GM20431 (cell line): ENCODE data around the gene NBDY.

ENCODE experiments used
- in situ Hi-C: fragments of 300-500 bp; cut with MseI, MboI; formaldehyde crosslinking; loops from one replicate; pipeline ENCODE4 v1.15.0; 2020; ENCODE audit warnings: low sequenced_read_pairs; ENCODE audit not compliant: unreplicated experiment

Gene NBDY

DNA sequence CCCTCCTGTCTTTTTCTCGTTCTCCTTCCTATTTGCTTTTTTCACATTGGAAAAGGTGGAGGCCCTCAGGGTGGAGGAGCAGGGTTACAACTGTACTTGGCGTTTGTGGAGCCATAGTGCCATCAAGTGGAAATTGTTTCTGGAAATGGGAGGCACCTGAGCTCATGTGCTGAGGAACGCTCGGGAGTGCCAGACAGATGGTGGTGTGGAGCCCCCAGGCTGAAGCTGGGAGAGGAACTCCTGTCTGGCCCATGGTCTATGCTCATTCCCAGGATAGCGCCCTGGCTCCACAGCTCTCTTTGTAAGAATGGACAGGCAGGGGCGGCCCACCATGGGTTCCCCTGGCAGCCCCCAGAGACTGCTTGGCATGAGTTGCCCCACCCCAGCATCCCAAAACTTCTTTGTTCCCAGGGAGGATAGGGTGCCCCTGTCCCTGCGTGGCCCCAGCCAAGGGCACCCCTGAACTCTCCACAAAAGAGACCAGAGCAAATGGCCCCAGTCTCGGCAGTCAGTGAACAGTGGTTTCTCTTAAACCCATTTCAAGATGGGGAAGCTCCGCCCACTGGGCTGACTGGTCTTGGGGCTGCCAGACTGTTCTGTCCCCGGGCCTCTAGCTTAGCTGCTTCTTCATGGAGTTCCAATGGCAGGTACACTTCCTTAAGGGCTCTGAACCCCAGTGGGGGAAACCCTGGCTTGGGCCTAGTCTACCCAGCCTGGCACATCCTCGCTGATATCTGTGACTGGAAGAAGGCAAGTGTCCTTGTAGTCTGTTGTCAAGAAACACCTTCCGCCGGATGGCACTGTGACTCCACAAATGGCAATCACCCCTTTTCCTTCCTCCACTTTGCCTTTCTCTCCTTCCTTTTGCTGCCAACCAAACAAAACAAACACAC is 70.1 kb downstream of the NBDY start:
- in situ Hi-C loops = no loop called here

GRCh38 chrX:56800307-56800706 is 71.3 kb downstream of the NBDY start:
- in situ Hi-C loops = loop anchor here (25.0 kb wide), 1 partner anchor 187 kb away; the partner anchor contains the start of gene SPIN3

DNA sequence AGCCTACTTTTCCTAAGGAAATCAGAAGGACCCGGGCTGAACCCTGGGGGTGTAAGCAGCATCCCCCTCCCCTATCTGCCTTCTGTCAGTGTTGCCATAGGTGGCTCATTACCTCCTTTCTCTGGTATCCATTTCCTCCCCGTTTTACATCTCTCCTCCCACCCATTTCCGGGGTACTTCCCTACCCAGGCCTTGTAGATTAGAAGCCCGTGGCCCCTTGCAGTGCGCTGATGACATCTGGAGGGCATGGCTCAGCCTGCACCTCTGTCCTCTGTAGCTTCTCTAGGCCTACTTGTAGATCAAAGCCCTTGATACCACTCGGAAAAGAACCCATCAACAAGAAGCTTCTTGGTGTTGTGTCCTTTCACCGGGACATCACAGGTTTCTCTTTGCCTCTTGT is 71.8 kb downstream of the NBDY start:
- in situ Hi-C loops = loop anchor here (25.0 kb wide), 1 partner anchor 186 kb away; the partner anchor contains the start of gene SPIN3

- in situ Hi-C loops = loop anchor here (25.0 kb wide), 1 partner anchor 185 kb away; the partner anchor contains the start of gene SPIN3
Measured at GRCh38 chrX:56802428-56802827, 73.4 kb downstream of the NBDY start.

GRCh38 chrX:56802921-56803849 is 74.1 kb downstream of the NBDY start:
- in situ Hi-C loops = loop anchor here (25.0 kb wide), 1 partner anchor 184 kb away; the partner anchor contains the start of gene SPIN3

- in situ Hi-C loops = loop anchor here (25.0 kb wide), 1 partner anchor 183 kb away; the partner anchor contains the start of gene SPIN3
Measured at GRCh38 chrX:56803850-56804681, 75.0 kb downstream of the NBDY start.

- in situ Hi-C loops = loop anchor here (25.0 kb wide), 1 partner anchor 182 kb away; the partner anchor contains the start of gene SPIN3
Measured at GRCh38 chrX:56804867-56805266, 75.8 kb downstream of the NBDY start.

GRCh38 chrX:56805399-56805798 is 76.4 kb downstream of the NBDY start:
- in situ Hi-C loops = loop anchor here (25.0 kb wide), 1 partner anchor 182 kb away; the partner anchor contains the start of gene SPIN3

DNA sequence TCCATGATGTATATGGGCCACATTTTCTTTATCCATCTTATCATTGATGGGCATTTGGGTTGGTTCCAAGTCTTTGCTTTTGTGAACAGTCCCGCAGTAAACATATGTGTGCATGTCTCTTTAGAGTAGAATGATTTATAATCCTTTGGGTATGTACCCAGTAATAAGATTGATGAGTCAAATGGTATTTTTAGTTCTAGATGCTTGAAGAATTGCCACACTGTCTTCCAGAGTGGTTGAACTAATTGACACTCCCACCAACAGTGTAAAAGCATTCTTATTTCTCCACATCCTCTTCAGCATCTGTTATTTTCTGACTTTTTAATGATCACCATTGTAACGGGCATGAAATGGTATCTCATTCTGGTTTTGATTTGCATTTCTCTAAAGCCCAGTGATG is 77.1 kb downstream of the NBDY start:
- in situ Hi-C loops = loop anchor here (25.0 kb wide), 1 partner anchor 181 kb away; the partner anchor contains the start of gene SPIN3

- in situ Hi-C loops = loop anchor here (25.0 kb wide), 1 partner anchor 176 kb away; the partner anchor contains the start of gene SPIN3
Measured at GRCh38 chrX:56811599-56811998, 82.6 kb downstream of the NBDY start.

DNA sequence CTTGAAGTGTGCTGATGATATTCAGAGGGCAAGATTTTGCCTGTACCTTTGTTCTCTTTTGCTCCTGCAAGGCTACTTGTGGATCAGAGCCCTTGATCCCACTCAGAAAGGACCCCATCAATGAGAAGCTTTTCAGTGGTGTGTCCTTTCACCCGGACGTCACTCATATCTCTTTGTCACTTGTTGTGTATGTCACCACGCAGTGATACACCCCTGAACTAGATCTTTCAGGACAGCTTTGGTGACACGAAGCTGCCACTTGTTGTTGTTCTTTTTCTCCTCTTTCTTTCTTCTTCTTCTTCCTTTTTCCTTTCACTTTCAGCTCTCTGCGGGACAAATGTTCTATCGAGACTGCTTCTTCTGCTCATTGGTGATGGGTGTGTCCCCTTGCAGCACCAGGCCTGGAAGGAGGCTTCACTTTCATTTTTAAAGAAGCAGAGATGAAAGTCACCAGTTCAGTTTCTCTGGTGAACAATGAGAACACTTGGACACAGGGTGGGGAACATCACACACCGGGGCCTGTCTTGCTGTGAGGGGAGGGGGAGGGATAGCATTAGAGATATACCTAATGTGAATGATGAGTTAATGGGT is 83.6 kb downstream of the NBDY start:
- in situ Hi-C loops = loop anchor here (25.0 kb wide), 1 partner anchor 175 kb away; the partner anchor contains the start of gene SPIN3

- in situ Hi-C loops = loop anchor here (25.0 kb wide), 1 partner anchor 174 kb away; the partner anchor contains the start of gene SPIN3
Measured at GRCh38 chrX:56813318-56813837, 84.3 kb downstream of the NBDY start.

DNA sequence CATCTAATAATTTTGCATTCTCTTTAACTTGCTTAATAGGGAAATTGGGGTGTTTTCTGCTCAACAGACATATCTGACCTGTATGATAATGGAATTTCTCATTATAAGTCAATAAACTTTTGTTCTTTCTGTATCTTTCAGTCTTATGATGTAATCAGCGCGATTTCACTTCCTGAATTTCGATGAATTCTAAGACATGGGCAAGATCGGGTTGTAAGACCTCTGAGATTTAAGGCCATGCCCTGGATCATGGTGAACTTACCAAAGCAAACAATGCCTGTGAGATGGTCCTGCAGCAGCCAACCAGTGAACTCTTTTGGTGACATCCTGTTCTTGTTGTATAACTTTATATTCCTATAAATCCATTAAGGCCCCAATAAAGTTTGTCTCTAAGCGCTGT is 88.1 kb downstream of the NBDY start:
- in situ Hi-C loops = loop anchor here (25.0 kb wide), 1 partner anchor 170 kb away; the partner anchor contains the start of gene SPIN3

DNA sequence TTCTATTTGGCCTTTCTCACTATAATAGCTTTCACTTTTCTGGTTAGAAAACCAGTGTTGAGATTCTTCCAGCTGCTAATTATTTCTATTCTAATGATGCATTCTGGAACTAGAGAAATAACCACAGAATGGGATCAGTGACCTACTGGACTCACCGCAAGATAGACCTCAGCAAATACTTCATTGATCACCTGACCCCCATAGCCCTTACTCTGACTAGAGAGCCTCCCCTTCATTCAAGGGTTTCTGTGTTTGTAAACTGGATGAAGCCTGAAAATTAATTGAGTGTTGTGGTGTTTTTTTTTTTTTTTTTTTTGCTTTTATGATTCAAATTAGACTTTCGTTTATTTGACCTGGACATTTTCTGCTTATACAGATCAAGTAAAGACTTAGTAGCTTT is 97.0 kb downstream of the NBDY start:
- in situ Hi-C loops = no loop called here

- in situ Hi-C loops = no loop called here
Measured at GRCh38 chrX:56833626-56834025, 104.6 kb downstream of the NBDY start.

DNA sequence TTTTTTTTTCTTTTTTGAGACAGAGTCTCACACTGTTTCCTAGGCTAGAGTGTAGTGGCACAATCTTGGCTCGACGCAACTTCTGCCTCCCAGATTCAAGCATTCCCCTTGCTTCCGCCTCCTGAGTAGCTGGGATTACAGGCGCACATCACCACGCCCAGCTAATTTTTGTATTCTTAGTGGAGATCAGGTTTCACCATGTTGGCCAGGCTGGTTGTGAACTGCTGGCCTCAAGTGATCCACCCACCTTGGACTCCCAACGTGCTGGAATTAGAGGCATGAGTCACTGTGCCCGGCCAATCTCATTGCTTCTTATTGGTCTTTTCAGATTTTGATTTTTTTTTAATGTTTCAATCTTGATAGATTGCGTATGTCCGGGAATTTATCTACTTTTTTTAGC is 124.4 kb downstream of the NBDY start:
- in situ Hi-C loops = no loop called here

GRCh38 chrX:56857042-56857441 is 128.0 kb downstream of the NBDY start:
- in situ Hi-C loops = no loop called here

DNA sequence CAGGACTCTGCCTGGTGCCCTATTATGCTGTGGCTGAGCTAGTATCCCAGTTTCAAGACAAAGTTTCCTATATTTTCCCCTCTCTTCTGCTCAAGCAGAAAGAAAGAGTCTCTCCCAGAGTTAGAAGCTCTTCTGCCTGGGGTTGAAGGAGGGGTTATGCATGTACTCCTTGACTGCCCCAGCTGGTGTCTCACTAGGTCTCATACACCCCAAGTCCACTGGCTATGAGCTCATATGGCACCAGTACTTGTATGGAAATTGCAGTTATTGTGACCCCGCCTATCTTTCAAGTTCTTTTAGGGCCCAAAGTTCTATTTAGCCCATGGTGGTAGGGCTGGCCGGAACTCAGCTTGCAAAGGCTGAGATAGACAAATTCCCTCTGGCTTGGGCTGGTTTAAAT is 131.8 kb downstream of the NBDY start:
- in situ Hi-C loops = no loop called here
